Measurements from ENCODE around the gene PCDHGA9. TPM values are rescaled to one million over a fixed set of nuclear protein-coding genes. Genes with fewer than 3 reads are reported as not detected.

Gene PCDHGA9
- total RNA-seq, 1 experiment from 2014 or later: 0.06 TPM

GRCh38 chr5:141430332-141431113 lies 27.9 kb downstream of the PCDHGA9 start, which contains the start of gene PCDHGA12:
Gene PCDHGA12, plus strand, starts transcription at chr5:141430507. Its CDS starts 253 bp downstream, at chr5:141430760.

Other genes starting within 250 kb of the PCDHGA9 start
- 0.05 TPM in 1 of 5 replicates, not detected in the others for gene PCDHB7, start 230.1 kb upstream of the PCDHGA9 start, total RNA-seq (2022; extraction: Qiagen RNA extraction)
- 0.19 to 0.42 TPM (median 0.22 TPM) in 5 replicates for gene PCDHB8, start 225.0 kb upstream of the PCDHGA9 start, total RNA-seq (2022; extraction: Qiagen RNA extraction)
- gene PCDHB16, start 220.4 kb upstream of the PCDHGA9 start, total RNA-seq (2022; extraction: Qiagen RNA extraction): 0.05 to 0.08 TPM (median 0.05 TPM) in 4 of 5 replicates, not detected in the other
- gene PCDHB9, start 215.6 kb upstream of the PCDHGA9 start, total RNA-seq (2022; extraction: Qiagen RNA extraction): 0.03 to 0.26 TPM (median 0.05 TPM) in 3 of 5 replicates, not detected in the others
- gene PCDHB10, start 210.4 kb upstream of the PCDHGA9 start, total RNA-seq (2022; extraction: Qiagen RNA extraction): not detected in 5 replicates
- gene PCDHB11, start 203.2 kb upstream of the PCDHGA9 start, total RNA-seq (2022; extraction: Qiagen RNA extraction): 0.05 to 0.08 TPM (median 0.08 TPM) in 4 of 5 replicates, not detected in the other
- gene PCDHB12, start 194.1 kb upstream of the PCDHGA9 start, total RNA-seq (2022; extraction: Qiagen RNA extraction): 0.06 TPM in 1 of 5 replicates, not detected in the others
- gene PCDHB13, start 188.9 kb upstream of the PCDHGA9 start, total RNA-seq (2022; extraction: Qiagen RNA extraction): 0.04 to 0.12 TPM (median 0.05 TPM) in 5 replicates
- 0.05 to 0.21 TPM (median 0.14 TPM) in 5 replicates for gene PCDHB14, start 179.4 kb upstream of the PCDHGA9 start, total RNA-seq (2022; extraction: Qiagen RNA extraction)
- gene PCDHB15, start 157.4 kb upstream of the PCDHGA9 start, total RNA-seq (2022; extraction: Qiagen RNA extraction): 0.06 to 0.11 TPM (median 0.10 TPM) in 3 of 5 replicates, not detected in the others
- not detected in 5 replicates for gene SLC25A2, start 98.7 kb upstream of the PCDHGA9 start, total RNA-seq (2022; extraction: Qiagen RNA extraction)
- gene TAF7, start 82.0 kb upstream of the PCDHGA9 start, total RNA-seq (2022; extraction: Qiagen RNA extraction): 60.0 to 73.5 TPM (median 68.7 TPM) in 5 replicates
- gene PCDHGA1, start 72.3 kb upstream of the PCDHGA9 start, total RNA-seq (2022; extraction: Qiagen RNA extraction): 0.24 to 0.29 TPM (median 0.26 TPM) in 5 replicates
- gene PCDHGA2, start 64.0 kb upstream of the PCDHGA9 start, total RNA-seq (2022; extraction: Qiagen RNA extraction): 0.42 to 0.91 TPM (median 0.68 TPM) in 5 replicates
- not detected in 5 replicates for gene PCDHGA3, start 58.9 kb upstream of the PCDHGA9 start, total RNA-seq (2022; extraction: Qiagen RNA extraction)
- 1.3 to 2.0 TPM (median 1.9 TPM) in 5 replicates for gene PCDHGB1, start 52.7 kb upstream of the PCDHGA9 start, total RNA-seq (2022; extraction: Qiagen RNA extraction)
- gene PCDHGA4, start 47.8 kb upstream of the PCDHGA9 start, total RNA-seq (2022; extraction: Qiagen RNA extraction): 0.07 to 0.22 TPM (median 0.12 TPM) in 5 replicates
- gene PCDHGB2, start 42.8 kb upstream of the PCDHGA9 start, total RNA-seq (2022; extraction: Qiagen RNA extraction): 0.06 to 0.11 TPM (median 0.07 TPM) in 4 of 5 replicates, not detected in the other
- gene PCDHGA5, start 38.6 kb upstream of the PCDHGA9 start, total RNA-seq (2022; extraction: Qiagen RNA extraction): 0.09 to 0.17 TPM (median 0.14 TPM) in 5 replicates
- gene PCDHGB3, start 32.5 kb upstream of the PCDHGA9 start, total RNA-seq (2022; extraction: Qiagen RNA extraction): 0.10 to 0.31 TPM (median 0.21 TPM) in 5 replicates
- gene PCDHGA6, start 28.9 kb upstream of the PCDHGA9 start, total RNA-seq (2022; extraction: Qiagen RNA extraction): 0.13 to 0.27 TPM (median 0.21 TPM) in 5 replicates
- 0.69 to 1.1 TPM (median 0.90 TPM) in 5 replicates for gene PCDHGA7, start 20.0 kb upstream of the PCDHGA9 start, total RNA-seq (2022; extraction: Qiagen RNA extraction)
- gene PCDHGB4, start 15.1 kb upstream of the PCDHGA9 start, total RNA-seq (2022; extraction: Qiagen RNA extraction): 0.55 to 1.0 TPM (median 0.97 TPM) in 5 replicates
- gene PCDHGA8, start 10.1 kb upstream of the PCDHGA9 start, total RNA-seq (2022; extraction: Qiagen RNA extraction): 0.02 to 0.06 TPM (median 0.06 TPM) in 3 of 5 replicates, not detected in the others
- 1.6 to 2.6 TPM (median 2.2 TPM) in 5 replicates for gene PCDHGB5, start 4.8 kb upstream of the PCDHGA9 start, total RNA-seq (2022; extraction: Qiagen RNA extraction)
- 0.08 to 0.13 TPM (median 0.12 TPM) in 5 replicates for gene PCDHGB6, start 5.2 kb downstream of the PCDHGA9 start, total RNA-seq (2022; extraction: Qiagen RNA extraction)
- 0.02 to 0.03 TPM in 2 of 5 replicates, not detected in the others for gene PCDHGA10, start 10.2 kb downstream of the PCDHGA9 start, total RNA-seq (2022; extraction: Qiagen RNA extraction)
- 0.05 to 0.10 TPM (median 0.07 TPM) in 3 of 5 replicates, not detected in the others for gene PCDHGB7, start 14.9 kb downstream of the PCDHGA9 start, total RNA-seq (2022; extraction: Qiagen RNA extraction)
- 0.04 to 0.06 TPM (median 0.05 TPM) in 3 of 5 replicates, not detected in the others for gene PCDHGA11, start 18.3 kb downstream of the PCDHGA9 start, total RNA-seq (2022; extraction: Qiagen RNA extraction)
- 0.02 TPM in 1 of 5 replicates, not detected in the others for gene PCDHGA12, start 27.7 kb downstream of the PCDHGA9 start, total RNA-seq (2022; extraction: Qiagen RNA extraction)
- gene PCDHGC3, start 73.2 kb downstream of the PCDHGA9 start, total RNA-seq (2022; extraction: Qiagen RNA extraction): 5.1 to 6.3 TPM (median 5.9 TPM) in 5 replicates
- gene PCDHGC4, start 82.3 kb downstream of the PCDHGA9 start, total RNA-seq (2022; extraction: Qiagen RNA extraction): not detected in 5 replicates
- not detected in 5 replicates for gene PCDHGC5, start 86.3 kb downstream of the PCDHGA9 start, total RNA-seq (2022; extraction: Qiagen RNA extraction)
- 95.8 to 107 TPM (median 98.2 TPM) in 5 replicates for gene DIAPH1, start 216.2 kb downstream of the PCDHGA9 start, total RNA-seq (2022; extraction: Qiagen RNA extraction)
- 44.0 to 51.0 TPM (median 48.7 TPM) in 5 replicates for gene HDAC3, start 234.1 kb downstream of the PCDHGA9 start, total RNA-seq (2022; extraction: Qiagen RNA extraction)
- gene RELL2, start 234.2 kb downstream of the PCDHGA9 start, total RNA-seq (2022; extraction: Qiagen RNA extraction): 3.5 to 5.4 TPM (median 4.5 TPM) in 5 replicates
- 9.1 to 13.3 TPM (median 9.9 TPM) in 5 replicates for gene FCHSD1, start 248.6 kb downstream of the PCDHGA9 start, total RNA-seq (2022; extraction: Qiagen RNA extraction)

Measured in A549 treated with Mapracorat at 1 μM for 4 hours (cell line).